HG02885 (cell line): ENCODE data around the gene SLC38A8.

ENCODE experiments used
- ATAC-seq: cut with Tn5 transposase; IDR thresholded peaks from one replicate; pipeline ENCODE4 v1.9.1; 2021; ENCODE audit warnings: mild to moderate bottlenecking; ENCODE audit not compliant: unreplicated experiment, poor library complexity

The SLC38A8 gene

GRCh38 chr16:84069540-84069939, 26.9 kb upstream of the SLC38A8 start:
- ATAC-seq, result no peak

GRCh38 chr16:84068783-84069462, 26.3 kb upstream of the SLC38A8 start:
- no peak for ATAC-seq

DNA sequence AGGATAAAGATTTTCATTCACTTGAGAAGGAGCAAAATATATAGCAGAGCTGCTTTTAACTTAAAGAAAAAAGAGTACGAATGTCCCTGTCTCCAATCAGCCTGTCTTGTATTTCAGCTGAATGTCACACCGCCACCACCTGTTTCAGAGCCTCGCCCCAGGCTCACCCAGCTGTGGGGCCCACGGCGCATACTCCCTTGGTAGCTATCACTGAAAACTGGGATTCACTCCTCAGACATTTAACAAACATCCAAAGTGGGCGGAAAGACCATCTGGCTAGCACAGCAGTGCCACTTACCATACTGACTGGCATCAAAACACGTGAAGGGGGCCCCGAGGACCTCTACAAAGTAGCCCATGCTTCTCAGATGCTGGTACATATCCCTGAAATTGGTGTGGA, 25.4 kb upstream of the SLC38A8 start:
- no peak for ATAC-seq

DNA sequence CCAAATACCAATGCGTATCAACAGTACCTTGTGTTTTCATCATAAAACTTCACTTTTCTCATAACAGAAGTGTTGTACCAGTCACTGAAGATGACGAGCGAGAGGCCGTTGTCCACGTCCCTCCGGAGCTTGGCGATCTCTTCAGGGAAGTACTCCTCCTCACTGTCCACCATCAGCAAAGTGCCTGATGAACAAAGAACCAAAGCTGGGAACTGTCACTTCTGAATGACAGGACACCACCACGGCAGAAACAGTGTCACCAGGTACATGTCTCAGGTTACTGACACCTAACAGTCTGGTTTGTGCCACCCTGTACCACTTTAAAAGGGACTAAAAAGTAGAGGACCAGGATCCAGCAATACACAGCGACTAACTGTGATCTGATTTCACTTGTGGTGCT, 25.0 kb upstream of the SLC38A8 start:
- no peak for ATAC-seq

GRCh38 chr16:84065536-84066132, 23.0 kb upstream of the SLC38A8 start:
- no peak for ATAC-seq

- ATAC-seq, result no peak
Observed at GRCh38 chr16:84063980-84064379, 21.4 kb upstream of the SLC38A8 start.

DNA sequence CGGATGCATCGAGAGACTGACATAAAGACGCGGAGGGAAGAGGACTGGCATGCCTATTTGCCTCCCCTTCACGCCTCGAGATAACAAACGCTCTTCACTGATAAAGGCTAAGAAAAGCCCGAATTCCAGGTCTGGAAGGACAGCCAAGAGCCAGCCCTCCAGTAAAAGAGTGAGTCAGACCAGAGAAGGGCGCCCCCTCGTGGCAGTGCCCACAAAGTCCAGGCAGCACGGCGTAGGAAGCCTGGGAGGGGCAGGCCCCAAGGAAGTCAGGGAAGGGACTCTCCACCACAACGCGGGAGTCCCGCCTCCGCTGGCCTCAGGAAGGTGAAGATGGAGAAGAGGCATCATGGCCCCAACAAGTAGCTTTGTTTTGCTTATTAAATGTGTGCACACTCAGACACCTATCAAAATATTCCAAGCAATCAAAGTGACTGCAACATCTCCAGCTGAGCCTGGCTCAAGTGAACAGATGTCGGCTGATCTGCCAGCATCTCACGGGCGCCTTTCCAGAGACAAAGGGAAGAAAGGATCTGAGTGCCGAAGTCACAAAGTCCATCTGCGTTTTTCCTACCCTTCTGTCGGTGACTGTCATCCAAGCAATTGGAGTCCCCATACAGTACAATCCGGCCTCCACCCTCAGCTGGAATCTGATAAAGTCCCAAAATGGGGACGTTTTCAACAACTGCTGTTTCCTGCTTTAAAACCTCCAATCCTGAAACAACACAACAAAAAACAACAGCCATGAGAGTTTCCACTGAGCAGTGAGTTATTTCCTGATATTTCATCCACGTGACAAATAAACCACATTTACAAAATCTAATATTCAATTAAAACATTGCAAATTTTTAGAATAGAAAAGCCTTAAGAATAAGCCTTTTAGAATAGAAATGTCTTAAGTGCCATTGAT, 20.4 kb upstream of the SLC38A8 start:
- no peak for ATAC-seq

GRCh38 chr16:84061236-84061819, 18.7 kb upstream of the SLC38A8 start:
- ATAC-seq, result no peak

- no peak for ATAC-seq
Observed at GRCh38 chr16:84059946-84060901, 17.6 kb upstream of the SLC38A8 start.

DNA sequence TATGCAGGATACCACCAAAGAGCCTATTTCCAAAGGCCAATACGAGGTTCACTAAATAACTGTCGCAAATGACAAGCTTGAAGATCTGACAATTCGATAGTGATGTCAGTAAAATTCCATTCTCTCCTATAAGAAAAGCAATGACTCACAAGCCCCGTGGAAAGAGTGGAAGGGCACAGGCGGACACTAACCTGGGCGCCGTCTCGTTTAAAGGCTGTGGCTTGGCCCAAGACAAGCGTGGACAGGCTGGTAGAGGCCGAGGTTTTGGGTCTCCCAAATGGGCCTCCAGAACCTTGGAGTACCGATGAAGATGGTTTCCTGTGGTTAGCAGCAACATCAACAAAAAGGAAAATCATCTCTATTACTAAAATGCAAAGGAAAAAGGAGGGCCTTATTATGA, 16.5 kb upstream of the SLC38A8 start:
- no peak for ATAC-seq

- no peak for ATAC-seq
Observed at GRCh38 chr16:84058664-84059063, 16.1 kb upstream of the SLC38A8 start.

GRCh38 chr16:84058211-84058610, 15.6 kb upstream of the SLC38A8 start:
- ATAC-seq, result no peak

DNA sequence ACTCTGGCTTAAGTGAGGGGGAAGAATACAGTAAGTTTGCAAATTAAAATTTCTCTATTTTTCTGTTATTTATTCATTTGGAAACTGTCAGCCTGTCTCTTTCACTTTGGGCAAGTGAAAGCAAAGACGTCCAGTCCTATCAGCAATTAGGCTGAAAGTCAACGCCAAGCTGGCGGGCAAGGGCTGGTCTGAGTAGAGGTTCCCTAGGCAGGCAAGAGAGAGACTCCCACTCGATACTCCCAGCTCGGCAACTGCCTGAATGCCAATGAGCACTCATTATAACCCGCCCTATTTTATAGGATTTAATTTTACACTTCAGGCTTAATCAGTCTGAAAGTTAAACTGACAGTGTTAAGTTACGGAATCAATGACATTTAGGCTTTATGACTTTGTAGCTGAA, 14.3 kb upstream of the SLC38A8 start:
- no peak for ATAC-seq

- no peak for ATAC-seq
Observed at GRCh38 chr16:84055801-84056634, 13.4 kb upstream of the SLC38A8 start.

DNA sequence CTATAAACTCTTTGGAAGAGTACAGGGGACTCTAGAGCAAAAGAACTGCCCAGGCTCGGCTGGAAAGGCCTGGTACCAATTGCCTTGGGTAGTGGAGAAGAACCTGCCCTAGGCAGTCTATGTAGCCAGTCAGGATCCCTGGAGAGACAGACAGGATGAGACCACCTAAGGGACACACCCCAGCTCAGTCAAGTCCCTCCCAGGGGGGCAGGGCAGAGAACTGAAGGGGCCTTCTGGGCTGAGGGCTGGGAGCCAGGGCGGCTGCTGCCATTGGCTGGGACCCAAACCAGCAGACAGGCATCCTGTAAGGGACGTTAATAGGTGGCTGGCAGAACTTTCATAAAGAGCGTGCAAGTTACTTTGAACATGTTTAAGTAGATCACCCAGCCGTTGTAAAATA, 12.8 kb upstream of the SLC38A8 start:
- ATAC-seq, result no peak

GRCh38 chr16:84054916-84055315, 12.3 kb upstream of the SLC38A8 start:
- no peak for ATAC-seq

DNA sequence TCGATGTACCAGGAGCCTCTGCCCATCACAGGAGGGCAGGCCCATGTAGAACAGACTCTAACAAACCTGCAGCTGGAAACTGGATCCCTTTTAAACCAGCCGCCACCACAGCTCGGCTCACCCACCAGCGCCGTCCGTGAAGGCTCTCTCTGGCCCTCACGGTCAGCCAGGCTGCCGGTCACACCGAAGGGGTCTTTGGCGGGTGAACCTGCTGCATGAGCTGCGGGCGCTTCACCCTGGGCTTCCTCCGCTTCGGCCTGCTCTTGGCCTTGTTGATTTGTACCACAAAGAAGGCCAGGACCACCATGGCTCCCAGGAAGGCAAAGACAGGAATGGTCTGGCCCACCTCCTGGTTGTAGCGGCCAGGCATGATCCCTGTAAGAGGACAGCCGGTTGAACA, 11.7 kb upstream of the SLC38A8 start:
- ATAC-seq, result no peak

DNA sequence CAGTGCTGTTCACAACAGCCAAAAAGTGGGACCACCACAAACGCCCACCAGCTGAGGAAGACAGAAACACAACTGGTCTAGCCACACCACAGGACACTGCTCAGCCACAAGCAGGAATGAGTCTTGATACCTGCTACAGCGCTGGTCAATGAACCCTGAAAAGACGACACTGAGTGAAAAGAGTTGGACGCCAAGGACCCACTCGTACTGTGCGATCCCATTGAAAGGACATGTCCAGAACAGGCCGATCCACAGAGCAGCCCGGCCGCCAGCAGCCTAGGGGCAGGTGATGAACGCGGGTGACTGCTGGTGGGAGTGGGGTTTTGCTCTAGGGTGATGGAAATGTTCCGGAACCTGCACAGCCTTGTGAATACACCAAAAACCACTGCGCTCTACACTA, 10.6 kb upstream of the SLC38A8 start:
- no peak for ATAC-seq

DNA sequence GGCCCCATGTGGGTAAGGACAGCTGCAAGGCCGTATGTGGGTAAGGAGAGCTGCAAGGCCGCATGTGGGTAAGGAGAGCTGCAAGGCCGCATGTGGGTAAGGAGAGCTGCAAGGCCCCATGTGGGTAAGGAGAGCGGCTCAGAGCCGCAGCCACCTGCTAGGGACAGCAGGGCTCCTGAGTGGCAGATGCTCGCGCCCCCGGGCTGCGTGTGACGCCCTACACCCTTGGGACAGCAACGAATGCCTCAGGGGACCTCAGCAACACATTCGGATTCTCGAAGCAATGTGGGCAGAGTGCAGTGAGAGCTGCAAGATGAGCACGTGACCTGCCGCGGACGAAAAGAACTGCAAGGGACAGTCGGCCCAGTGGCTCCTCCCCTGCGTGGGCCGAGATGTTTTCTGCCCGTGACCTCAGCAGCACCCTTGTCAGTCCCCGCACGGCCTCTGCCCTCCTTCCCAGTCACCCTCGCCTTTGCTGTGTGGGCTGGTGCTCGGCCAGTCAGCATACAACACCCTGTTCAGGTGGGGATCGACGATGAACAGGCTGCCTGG, 9.6 kb upstream of the SLC38A8 start:
- ATAC-seq, result no peak
